HFFc6 (cell line): ENCODE measurements around the gene BCL2L13. TPM values are rescaled to one million over a fixed set of nuclear protein-coding genes. Genes with fewer than 3 reads are reported as not detected.

Source experiments
- DNase-seq: peaks from one replicate; pipeline ENCODE4 v3.0.0-alpha.2; 2018
- H3K27ac Mint-ChIP-seq: 2 replicates; pipeline ENCODE4 v1.8.0; 2020; ENCODE audit warnings: mild to moderate bottlenecking, mixed read lengths
- H3K27me3 Mint-ChIP-seq: 2 replicates; pipeline ENCODE4 v1.8.0; 2021; ENCODE audit warnings: mild to moderate bottlenecking, moderate library complexity, mixed read lengths; ENCODE audit not compliant: insufficient read depth
- H3K36me3 Mint-ChIP-seq: 2 replicates; pipeline ENCODE4 v1.8.0; 2021; ENCODE audit warnings: low read depth, mixed read lengths
- H3K4me1 Mint-ChIP-seq: 2 replicates; pipeline ENCODE4 v1.8.0; 2020; ENCODE audit warnings: low read depth, mixed read lengths
- H3K4me3 Mint-ChIP-seq: 2 replicates; pipeline ENCODE4 v1.8.0; 2020; ENCODE audit warnings: mild to moderate bottlenecking, moderate library complexity, mixed read lengths
- H3K9me3 Mint-ChIP-seq: 2 replicates; pipeline ENCODE4 v1.8.0; 2020; ENCODE audit warnings: mild to moderate bottlenecking, mixed read lengths
- CTCF ChIP-seq: fragments of 200-600 bp; sonication (generic); IDR thresholded peaks from 2 replicates; pipeline ENCODE4 v1.5.0; 2021; ENCODE audit warnings: antibody characterized with exemption, mild to moderate bottlenecking
- total RNA-seq, 6 experiments: library from RNA; stranded (reverse); fragmentation: NEBNext Ultra II Directional; extraction: Animal tissue kit (Norgen Biotek cat#: 25700); gene quantifications; 2 replicates in 1 of 6; 3 replicates in 5 of 6; pipeline ENCODE4 v1.2.3, GENCODE V29; 2021

The BCL2L13 gene
- total RNA-seq, 6 experiments from 2014 or later, result 46.7 to 53.1 (median 49.7) TPM

GRCh38 chr22:17725500-17725796, 86.9 kb downstream of the BCL2L13 start:
- Mint-ChIP-seq H3K27me3 (no peaks in the 10 kb centered on the region; the same call in 1 of the 2 replicates), H3K4me1 (peaks cover 44% of the 10 kb centered on the region), H3K4me3 (peak overlapping the region; percentile 33; the same call in 1 of the 2 replicates), H3K9me3 (no peaks in the 10 kb centered on the region), H3K27ac (peak overlapping the region; percentile 99), H3K36me3 (peaks cover 25% of the 10 kb centered on the region)
- no peak for DNase-seq
- TF ChIP-seq CTCF, result no peak

- Mint-ChIP-seq H3K4me1 (peaks cover 44% of the 10 kb centered on the region), H3K27ac (peak overlapping the region; percentile 99), H3K4me3 (peak overlapping the region; percentile 79), H3K27me3 (no peaks in the 10 kb centered on the region; the same call in none of the 2 replicates), H3K36me3 (peaks cover 29% of the 10 kb centered on the region), H3K9me3 (no peaks in the 10 kb centered on the region)
- DNase-seq, result peak; percentile 74
- no peak for TF ChIP-seq CTCF
These were observed 87.7 kb downstream of the BCL2L13 start for GRCh38 chr22:17726006-17726927.

- no peak for DNase-seq
- peaks cover 32% of the 10 kb centered on the region for H3K36me3 Mint-ChIP-seq
- TF ChIP-seq CTCF, result no peak
- peak overlapping the region; percentile 99 for H3K27ac Mint-ChIP-seq
- no peaks in the 10 kb centered on the region for H3K9me3 Mint-ChIP-seq
- H3K27me3 Mint-ChIP-seq, result no peaks in the 10 kb centered on the region; the same call in none of the 2 replicates
- H3K4me3 Mint-ChIP-seq, result peak overlapping the region; percentile 79
- H3K4me1 Mint-ChIP-seq, result peaks cover 47% of the 10 kb centered on the region
These were observed 88.7 kb downstream of the BCL2L13 start for GRCh38 chr22:17726928-17727897.

GRCh38 chr22:17728786-17729185, 90.2 kb downstream of the BCL2L13 start:
- Mint-ChIP-seq H3K27me3 (no peaks in the 10 kb centered on the region; the same call in none of the 2 replicates), H3K4me3 (no peak overlapping the region), H3K27ac (peak overlapping the region; percentile 61; the same call in 1 of the 2 replicates), H3K36me3 (peaks cover 39% of the 10 kb centered on the region), H3K9me3 (no peaks in the 10 kb centered on the region), H3K4me1 (peaks cover 62% of the 10 kb centered on the region)
- DNase-seq, result no peak
- TF ChIP-seq CTCF, result no peak

GRCh38 chr22:17729561-17729960, 91.0 kb downstream of the BCL2L13 start:
- Mint-ChIP-seq H3K4me1 (peaks cover 63% of the 10 kb centered on the region), H3K9me3 (no peaks in the 10 kb centered on the region), H3K27me3 (no peaks in the 10 kb centered on the region; the same call in none of the 2 replicates), H3K27ac (peak overlapping the region; percentile 38; the same call in 1 of the 2 replicates), H3K36me3 (peaks cover 42% of the 10 kb centered on the region), H3K4me3 (no peak overlapping the region)
- no peak for DNase-seq
- TF ChIP-seq CTCF, result no peak
